ENCODE results near the gene AHCYL1.

Gene AHCYL1

GRCh38 chr1:110043016-110043415 lies 58.5 kb downstream of the AHCYL1 start:
- no peak for DNase-seq

- DNase-seq = no peak
Measured at GRCh38 chr1:110047463-110047862, 62.9 kb downstream of the AHCYL1 start.

GRCh38 chr1:110048240-110048639 lies 63.7 kb downstream of the AHCYL1 start:
- no peak for DNase-seq

GRCh38 chr1:110048923-110049601 lies 64.5 kb downstream of the AHCYL1 start:
- no peak for DNase-seq

GRCh38 chr1:110049801-110050601 lies 65.4 kb downstream of the AHCYL1 start:
- DNase-seq = no peak

GRCh38 chr1:110050602-110051261 lies 66.2 kb downstream of the AHCYL1 start:
- DNase-seq = no peak

- DNase-seq = no peak
Measured at GRCh38 chr1:110051262-110051648, 66.7 kb downstream of the AHCYL1 start.

- peak in 1 of 2 experiments; percentile 25 for DNase-seq
Measured at GRCh38 chr1:110053552-110054428, 69.2 kb downstream of the AHCYL1 start.

- DNase-seq = no peak
Measured at GRCh38 chr1:110055493-110056284, 71.1 kb downstream of the AHCYL1 start.

GRCh38 chr1:110056285-110056683 lies 71.7 kb downstream of the AHCYL1 start:
- DNase-seq = no peak

- DNase-seq = no peak
Measured at GRCh38 chr1:110056776-110057175, 72.2 kb downstream of the AHCYL1 start.

- no peak for DNase-seq
Measured at GRCh38 chr1:110057963-110058518, 73.5 kb downstream of the AHCYL1 start.

GRCh38 chr1:110058591-110058990 lies 74.0 kb downstream of the AHCYL1 start:
- DNase-seq = no peak

GRCh38 chr1:110059133-110059863 lies 74.7 kb downstream of the AHCYL1 start:
- no peak for DNase-seq

GRCh38 chr1:110060034-110060661 lies 75.6 kb downstream of the AHCYL1 start:
- DNase-seq = peak in 1 of 2 experiments; percentile 8

- no peak for DNase-seq
Measured at GRCh38 chr1:110060662-110061060, 76.1 kb downstream of the AHCYL1 start.

- no peak for DNase-seq
Measured at GRCh38 chr1:110061341-110061740, 76.8 kb downstream of the AHCYL1 start.

- no peak for DNase-seq
Measured at GRCh38 chr1:110062612-110063011, 78.0 kb downstream of the AHCYL1 start.

- no peak for DNase-seq
Measured at GRCh38 chr1:110063781-110064180, 79.2 kb downstream of the AHCYL1 start.

GRCh38 chr1:110064576-110065337 lies 80.2 kb downstream of the AHCYL1 start:
- no peak for DNase-seq

All from NCI-H524 (cell line).